SK-N-SH treated with all-trans-retinoic acid at 6 μM for 48 hours (cell line): Measurements from ENCODE around the gene FAM25G.

Experiments used
- PPARA ChIP-seq: fragments of 250-450 bp; sonication (Bioruptor Pico); IDR thresholded peaks from 2 replicates; pipeline ENCODE4 v1.5.0; 2020; ENCODE audit warnings: mild to moderate bottlenecking, borderline replicate concordance
- RARB ChIP-seq: fragments of 250-450 bp; sonication (Bioruptor Pico); IDR thresholded peaks from 2 replicates; pipeline ENCODE4 v1.8.0; 2021; ENCODE audit warnings: mild to moderate bottlenecking, moderate library complexity
- TCF4 ChIP-seq: fragments of 250-450 bp; sonication (Bioruptor Pico); IDR thresholded peaks from 2 replicates; pipeline ENCODE4 v1.8.0; 2021; ENCODE audit warnings: mild to moderate bottlenecking, moderate library complexity, borderline replicate concordance
- ZNF565 ChIP-seq: fragments of 450-650 bp; formaldehyde crosslinking; conservative IDR thresholded peaks from 2 replicates; pipeline ENCODE4 v1.5.0; 2020; ENCODE audit warnings: low read depth, mild to moderate bottlenecking, moderate library complexity
- TF ChIP-seq, protein P1 (sequence below): fragments of 250-450 bp; sonication (Bioruptor Pico); IDR thresholded peaks from 2 replicates; pipeline ENCODE4 v1.8.0; 2020; ENCODE audit warnings: mild to moderate bottlenecking, moderate library complexity, borderline replicate concordance
- TF ChIP-seq, protein P2 (sequence below): fragments of 250-450 bp; sonication (Bioruptor Pico); IDR thresholded peaks from 2 replicates; pipeline ENCODE4 v1.8.0; 2021; ENCODE audit warnings: low read depth, mild to moderate bottlenecking, moderate library complexity, borderline replicate concordance

DNA sequence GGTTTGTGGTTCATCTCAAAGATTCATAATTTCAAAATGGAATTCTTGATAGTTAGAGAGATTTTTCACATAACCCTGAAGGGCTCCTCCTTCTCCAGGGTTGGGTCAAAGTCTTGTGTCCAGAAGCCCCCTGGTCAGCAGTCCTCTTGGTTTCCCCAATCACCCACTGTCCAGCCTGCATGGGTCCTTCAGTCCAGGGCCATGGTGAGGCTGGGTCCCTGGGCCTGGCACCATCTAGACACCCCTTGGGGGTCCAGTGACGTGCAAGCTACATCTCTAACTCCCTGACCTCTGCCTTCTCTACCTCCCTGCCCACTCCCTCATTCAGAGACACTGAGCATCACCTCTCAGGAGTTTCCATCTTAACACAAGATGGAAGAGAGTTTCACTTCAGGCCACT, 33.7 kb downstream of the FAM25G start:
- TF ChIP-seq ZNF565 (CRISPR knock-in tag) (no peak), RARB (no peak), PPARA (CRISPR knock-in tag) (no peak), TCF4 (no peak)
- TF ChIP-seq, protein P1, sequence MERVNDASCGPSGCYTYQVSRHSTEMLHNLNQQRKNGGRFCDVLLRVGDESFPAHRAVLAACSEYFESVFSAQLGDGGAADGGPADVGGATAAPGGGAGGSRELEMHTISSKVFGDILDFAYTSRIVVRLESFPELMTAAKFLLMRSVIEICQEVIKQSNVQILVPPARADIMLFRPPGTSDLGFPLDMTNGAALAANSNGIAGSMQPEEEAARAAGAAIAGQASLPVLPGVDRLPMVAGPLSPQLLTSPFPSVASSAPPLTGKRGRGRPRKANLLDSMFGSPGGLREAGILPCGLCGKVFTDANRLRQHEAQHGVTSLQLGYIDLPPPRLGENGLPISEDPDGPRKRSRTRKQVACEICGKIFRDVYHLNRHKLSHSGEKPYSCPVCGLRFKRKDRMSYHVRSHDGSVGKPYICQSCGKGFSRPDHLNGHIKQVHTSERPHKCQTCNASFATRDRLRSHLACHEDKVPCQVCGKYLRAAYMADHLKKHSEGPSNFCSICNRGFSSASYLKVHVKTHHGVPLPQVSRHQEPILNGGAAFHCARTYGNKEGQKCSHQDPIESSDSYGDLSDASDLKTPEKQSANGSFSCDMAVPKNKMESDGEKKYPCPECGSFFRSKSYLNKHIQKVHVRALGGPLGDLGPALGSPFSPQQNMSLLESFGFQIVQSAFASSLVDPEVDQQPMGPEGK (CRISPR knock-in tag): no peak
- TF ChIP-seq, protein P2, sequence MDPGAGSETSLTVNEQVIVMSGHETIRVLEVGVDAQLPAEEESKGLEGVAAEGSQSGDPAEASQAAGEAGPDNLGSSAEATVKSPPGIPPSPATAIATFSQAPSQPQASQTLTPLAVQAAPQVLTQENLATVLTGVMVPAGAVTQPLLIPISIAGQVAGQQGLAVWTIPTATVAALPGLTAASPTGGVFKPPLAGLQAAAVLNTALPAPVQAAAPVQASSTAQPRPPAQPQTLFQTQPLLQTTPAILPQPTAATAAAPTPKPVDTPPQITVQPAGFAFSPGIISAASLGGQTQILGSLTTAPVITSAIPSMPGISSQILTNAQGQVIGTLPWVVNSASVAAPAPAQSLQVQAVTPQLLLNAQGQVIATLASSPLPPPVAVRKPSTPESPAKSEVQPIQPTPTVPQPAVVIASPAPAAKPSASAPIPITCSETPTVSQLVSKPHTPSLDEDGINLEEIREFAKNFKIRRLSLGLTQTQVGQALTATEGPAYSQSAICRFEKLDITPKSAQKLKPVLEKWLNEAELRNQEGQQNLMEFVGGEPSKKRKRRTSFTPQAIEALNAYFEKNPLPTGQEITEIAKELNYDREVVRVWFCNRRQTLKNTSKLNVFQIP (CRISPR knock-in tag): no peak
